HEK293T (cell line): ENCODE results near the gene PPM1L.

Experiments
- BHLHE40 ChIP-seq: fragments of 450-650 bp; IDR thresholded peaks from 2 replicates; pipeline ENCODE4 v1.6.1; 2016; ENCODE audit warnings: mild to moderate bottlenecking, moderate library complexity, borderline replicate concordance
- FOXA1 ChIP-seq: fragments of 450-650 bp; IDR thresholded peaks from 2 replicates; pipeline ENCODE4 v1.6.1; 2016; ENCODE audit warnings: mild to moderate bottlenecking
- ZNF384 ChIP-seq: fragments of 450-650 bp; IDR thresholded peaks from 2 replicates; pipeline ENCODE4 v1.6.1; 2016
- TF ChIP-seq, protein P1 (sequence below): fragments of 450-650 bp; IDR thresholded peaks from 2 replicates; pipeline ENCODE4 v1.6.1; 2016

DNA sequence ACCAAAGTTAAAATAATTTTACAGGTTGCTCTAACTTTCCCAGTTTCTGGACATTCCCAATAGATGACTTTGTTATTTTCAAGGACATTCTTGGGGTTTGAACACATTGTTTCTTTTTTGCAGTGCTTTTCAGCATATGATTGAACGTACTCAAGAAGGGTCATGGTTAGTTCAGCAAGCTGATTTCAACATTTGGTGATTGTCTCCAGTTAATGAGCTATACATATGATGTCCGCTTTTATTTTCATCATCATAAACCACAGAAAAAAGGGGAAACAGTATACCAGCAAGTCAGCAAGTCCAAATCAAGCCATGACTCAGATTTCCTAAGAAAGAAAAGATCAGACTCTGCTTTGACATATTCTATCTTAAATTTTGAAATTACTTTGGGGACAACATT is 279.7 kb downstream of the PPM1L start:
- TF ChIP-seq BHLHE40 (no peak), ZNF384 (no peak), FOXA1 (no peak)
- TF ChIP-seq, protein P1, sequence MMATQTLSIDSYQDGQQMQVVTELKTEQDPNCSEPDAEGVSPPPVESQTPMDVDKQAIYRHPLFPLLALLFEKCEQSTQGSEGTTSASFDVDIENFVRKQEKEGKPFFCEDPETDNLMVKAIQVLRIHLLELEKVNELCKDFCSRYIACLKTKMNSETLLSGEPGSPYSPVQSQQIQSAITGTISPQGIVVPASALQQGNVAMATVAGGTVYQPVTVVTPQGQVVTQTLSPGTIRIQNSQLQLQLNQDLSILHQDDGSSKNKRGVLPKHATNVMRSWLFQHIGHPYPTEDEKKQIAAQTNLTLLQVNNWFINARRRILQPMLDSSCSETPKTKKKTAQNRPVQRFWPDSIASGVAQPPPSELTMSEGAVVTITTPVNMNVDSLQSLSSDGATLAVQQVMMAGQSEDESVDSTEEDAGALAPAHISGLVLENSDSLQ = no peak
